Stomach (tissue), 4 donors: ENCODE measurements around the gene MBD3L5.

Experiments
- EP300 ChIP-seq: sonication (generic); formaldehyde crosslinking; IDR thresholded peaks from one replicate; pipeline ENCODE4 v1.6.1; 2017; ENCODE audit warnings: antibody characterized with exemption
- POLR2AphosphoS5 ChIP-seq, 3 donors: sonication (generic); formaldehyde crosslinking; IDR thresholded peaks; one replicate each; pipeline ENCODE4 v1.6.1; 2016; ENCODE audit warnings: antibody characterized with exemption in 3 of 3
- TF ChIP-seq, protein P1 (sequence below), 7 experiments: fragments of 450-650 bp in 4 of 7; fragments of 200-600 bp in 3 of 7; sonication (generic) in 3 of 7; IDR thresholded peaks; one replicate each; pipeline ENCODE4 v1.5.1; 2016 to 2019; ENCODE audit warnings: antibody characterized with exemption in 7 of 7, control low read depth in 2 of 7, mild to moderate bottlenecking in 1 of 7

DNA sequence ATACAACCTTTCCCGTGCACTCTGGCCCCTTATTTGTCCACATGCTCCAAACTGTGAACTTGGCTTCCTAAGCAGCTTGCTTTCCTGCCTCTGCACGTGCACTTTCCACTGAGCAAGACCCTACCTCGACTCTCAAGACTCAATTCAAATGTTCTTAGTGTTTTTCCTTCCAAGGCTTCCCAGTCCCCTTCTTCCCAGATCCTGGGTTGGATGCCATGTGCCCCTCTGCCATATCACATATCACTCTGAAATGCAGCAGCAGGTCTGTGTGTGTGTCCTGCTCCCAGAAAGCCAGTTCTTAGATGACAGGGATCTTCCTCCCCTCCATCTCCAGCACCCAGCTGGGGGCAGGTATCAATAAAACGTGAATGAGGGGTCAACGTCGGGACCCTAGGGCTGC lies 42.2 kb downstream of the MBD3L5 start:
- TF ChIP-seq, protein P1, sequence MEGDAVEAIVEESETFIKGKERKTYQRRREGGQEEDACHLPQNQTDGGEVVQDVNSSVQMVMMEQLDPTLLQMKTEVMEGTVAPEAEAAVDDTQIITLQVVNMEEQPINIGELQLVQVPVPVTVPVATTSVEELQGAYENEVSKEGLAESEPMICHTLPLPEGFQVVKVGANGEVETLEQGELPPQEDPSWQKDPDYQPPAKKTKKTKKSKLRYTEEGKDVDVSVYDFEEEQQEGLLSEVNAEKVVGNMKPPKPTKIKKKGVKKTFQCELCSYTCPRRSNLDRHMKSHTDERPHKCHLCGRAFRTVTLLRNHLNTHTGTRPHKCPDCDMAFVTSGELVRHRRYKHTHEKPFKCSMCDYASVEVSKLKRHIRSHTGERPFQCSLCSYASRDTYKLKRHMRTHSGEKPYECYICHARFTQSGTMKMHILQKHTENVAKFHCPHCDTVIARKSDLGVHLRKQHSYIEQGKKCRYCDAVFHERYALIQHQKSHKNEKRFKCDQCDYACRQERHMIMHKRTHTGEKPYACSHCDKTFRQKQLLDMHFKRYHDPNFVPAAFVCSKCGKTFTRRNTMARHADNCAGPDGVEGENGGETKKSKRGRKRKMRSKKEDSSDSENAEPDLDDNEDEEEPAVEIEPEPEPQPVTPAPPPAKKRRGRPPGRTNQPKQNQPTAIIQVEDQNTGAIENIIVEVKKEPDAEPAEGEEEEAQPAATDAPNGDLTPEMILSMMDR (IDR thresholded peaks at IDR 0.05) = no peak
- no peak for TF ChIP-seq EP300
- TF ChIP-seq POLR2AphosphoS5 (IDR thresholded peaks at IDR 0.05) = no peak
